Activated naive CD4-positive, alpha-beta T cell treated with anti-CD3 and anti-CD28 coated beads for 36 hours (primary cell): ENCODE measurements around the gene FGF21. TPM values are rescaled to one million over a fixed set of nuclear protein-coding genes. Genes with fewer than 3 reads are reported as not detected.
"Not testable (repeated sequence)": the region's sequence is repeated elsewhere in the genome, so short reads cannot be mapped to it uniquely, and the experiment has no call there.

Experiments used
- CTCF ChIA-PET: fragments of 350-600 bp; sonication (Branson Sonifier 250); formaldehyde crosslinking; loops from one replicate; lab custom pipeline; 2021; ENCODE audit warnings: antibody characterized with exemption; lab: Charles Lee
- DNase-seq: peaks from one replicate; pipeline ENCODE4 v3.0.0-alpha.2; 2020
- H3K27ac Mint-ChIP-seq: one replicate; pipeline ENCODE4 v1.8.0; 2021; ENCODE audit warnings: mild to moderate bottlenecking, mixed read lengths
- H3K27me3 Mint-ChIP-seq: one replicate; pipeline ENCODE4 v1.8.0; 2021; ENCODE audit warnings: low read depth, mixed read lengths
- H3K36me3 Mint-ChIP-seq: one replicate; pipeline ENCODE4 v1.8.0; 2021; ENCODE audit warnings: low read depth, mixed read lengths
- H3K4me1 Mint-ChIP-seq: one replicate; pipeline ENCODE4 v1.8.0; 2021; ENCODE audit warnings: low read depth, mixed read lengths
- H3K4me3 Mint-ChIP-seq: one replicate; pipeline ENCODE4 v1.8.0; 2021; ENCODE audit warnings: mild to moderate bottlenecking, moderate library complexity, mixed read lengths
- H3K9me3 Mint-ChIP-seq: one replicate; pipeline ENCODE4 v1.8.0; 2021; ENCODE audit warnings: mixed read lengths
- intact Hi-C: fragments of 100-400 bp; cut with micrococcal nuclease; formaldehyde crosslinking; loops from one replicate; pipeline ENCODE4 v1.15.1; 2023
- total RNA-seq, 2 experiments: library from RNA; stranded (reverse); gene quantifications; one replicate each; pipeline ENCODE4 v1.2.3, GENCODE V29; 2021

The FGF21 gene
- total RNA-seq = not detected

DNA sequence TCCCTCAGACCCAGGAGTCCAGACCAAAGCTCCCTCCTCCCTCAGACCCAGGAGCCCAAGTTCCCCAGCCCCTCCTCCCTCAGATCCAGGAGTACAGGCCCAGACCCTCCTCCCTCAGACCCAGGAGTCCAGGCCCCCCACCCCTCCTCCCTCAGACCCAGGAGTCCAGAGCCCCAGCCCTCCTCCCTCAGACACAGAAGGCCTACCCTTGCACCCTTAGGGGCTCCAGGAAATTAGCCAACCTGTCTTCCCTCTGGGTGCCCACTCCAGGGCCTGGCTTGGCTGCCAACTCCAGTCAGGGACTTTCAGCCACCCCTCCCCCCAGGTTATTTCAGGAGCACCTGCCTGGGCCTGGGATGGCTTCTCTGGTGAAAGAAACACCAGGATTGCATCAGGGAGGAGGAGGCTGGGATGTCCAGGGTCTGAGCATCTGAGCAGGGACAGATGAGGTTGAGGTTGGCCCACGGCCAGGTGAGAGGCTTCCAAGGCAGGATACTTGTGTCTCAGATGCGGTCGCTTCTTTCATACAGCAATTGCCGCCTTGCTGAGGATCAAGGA lies at the start of gene FGF21:
Gene FGF21, plus strand, starts transcription at position 441 of the 558 bp plus-strand sequence. CDS start 713 bp downstream, outside the sequence.
- CTCF ChIA-PET = interaction anchor here (0.7 kb wide), 1 partner anchor 40 kb away, joined by 3 read pairs; no protein-coding TSS in a partner anchor
- H3K36me3 Mint-ChIP-seq = no peaks in the 10 kb centered on the region
- intact Hi-C loops = no loop called here
- no peaks in the 10 kb centered on the region for H3K9me3 Mint-ChIP-seq
- H3K27me3 Mint-ChIP-seq = peaks cover 22% of the 10 kb centered on the region
- H3K4me3 Mint-ChIP-seq = no peak within 1 kb of the TSS
- H3K27ac Mint-ChIP-seq = no peak within 1 kb of the TSS
- H3K4me1 Mint-ChIP-seq = peaks cover 15% of the 10 kb centered on the region
- DNase-seq = no peak

- CTCF ChIA-PET = no interaction called here
- H3K27ac Mint-ChIP-seq = no peak overlapping the region
- peaks cover 4% of the 10 kb centered on the region for H3K4me1 Mint-ChIP-seq
- no peaks in the 10 kb centered on the region for H3K27me3 Mint-ChIP-seq
- intact Hi-C loops = no loop called here
- peaks cover 8% of the 10 kb centered on the region for H3K36me3 Mint-ChIP-seq
- H3K4me3 Mint-ChIP-seq = no peak overlapping the region
- H3K9me3 Mint-ChIP-seq = peaks cover 4% of the 10 kb centered on the region
- no peak for DNase-seq
Measured at GRCh38 chr19:48708471-48708870, 46.9 kb upstream of the FGF21 start.

GRCh38 chr19:48711106-48711662 lies 44.1 kb upstream of the FGF21 start:
- Mint-ChIP-seq H3K36me3 (peaks cover 3% of the 10 kb centered on the region), H3K9me3 (peaks cover 4% of the 10 kb centered on the region), H3K4me3 (no peak overlapping the region), H3K27me3 (no peaks in the 10 kb centered on the region), H3K4me1 (peaks cover 11% of the 10 kb centered on the region), H3K27ac (no peak overlapping the region)
- CTCF ChIA-PET = no interaction called here
- intact Hi-C loops = no loop called here
- no peak for DNase-seq

DNA sequence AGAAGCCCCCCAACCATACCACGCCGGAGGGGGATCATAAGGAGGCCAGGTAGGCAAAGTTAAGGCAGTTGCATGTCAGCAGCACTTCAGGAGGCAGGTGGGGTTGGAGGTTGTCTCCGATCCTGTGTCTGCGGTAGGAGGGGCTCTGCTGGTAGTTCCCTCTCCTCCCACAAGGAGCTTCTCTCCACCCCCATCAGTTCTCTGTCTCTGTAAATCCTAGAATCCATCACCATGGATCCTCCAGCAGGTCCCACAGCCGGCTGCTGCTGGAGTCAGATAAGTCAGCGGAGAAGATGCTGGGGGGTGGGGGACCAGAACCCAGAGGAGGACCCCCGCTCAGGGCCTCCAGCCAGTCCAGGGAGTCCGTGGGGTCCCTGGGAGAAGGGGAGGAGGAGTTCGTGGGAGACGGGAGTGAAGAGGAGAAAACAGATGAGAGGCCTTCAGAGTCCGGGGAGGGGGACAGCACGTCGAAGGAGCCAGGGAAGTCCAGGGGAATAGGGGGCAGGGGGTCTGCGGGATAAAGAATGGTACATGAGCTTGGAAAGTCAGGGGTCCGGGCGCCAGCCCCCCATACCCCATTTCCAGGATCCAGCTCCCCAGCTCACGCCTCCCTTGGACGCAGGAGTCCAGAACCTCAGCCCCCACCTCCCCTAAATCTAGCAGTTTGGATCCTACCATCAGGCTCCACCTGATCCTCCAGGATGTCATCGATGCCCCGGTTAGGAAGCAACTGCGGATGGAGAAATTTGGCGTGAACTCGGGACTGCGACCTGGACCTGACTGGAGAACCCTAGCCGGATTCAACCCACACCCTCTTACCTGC lies 42.1 kb upstream of the FGF21 start:
- DNase-seq = no peak
- no peak overlapping the region for H3K27ac Mint-ChIP-seq
- H3K4me3 Mint-ChIP-seq = peak overlapping the region; percentile 86
- intact Hi-C loops = no loop called here
- H3K36me3 Mint-ChIP-seq = peaks cover 3% of the 10 kb centered on the region
- peaks cover 4% of the 10 kb centered on the region for H3K9me3 Mint-ChIP-seq
- H3K27me3 Mint-ChIP-seq = no peaks in the 10 kb centered on the region
- CTCF ChIA-PET = interaction anchor here (1.0 to 2.9 kb wide), 3 partner anchors 32 to 129 kb away, joined by 3 to 13 read pairs (median 5); no protein-coding TSS in a partner anchor
- H3K4me1 Mint-ChIP-seq = peaks cover 11% of the 10 kb centered on the region

DNA sequence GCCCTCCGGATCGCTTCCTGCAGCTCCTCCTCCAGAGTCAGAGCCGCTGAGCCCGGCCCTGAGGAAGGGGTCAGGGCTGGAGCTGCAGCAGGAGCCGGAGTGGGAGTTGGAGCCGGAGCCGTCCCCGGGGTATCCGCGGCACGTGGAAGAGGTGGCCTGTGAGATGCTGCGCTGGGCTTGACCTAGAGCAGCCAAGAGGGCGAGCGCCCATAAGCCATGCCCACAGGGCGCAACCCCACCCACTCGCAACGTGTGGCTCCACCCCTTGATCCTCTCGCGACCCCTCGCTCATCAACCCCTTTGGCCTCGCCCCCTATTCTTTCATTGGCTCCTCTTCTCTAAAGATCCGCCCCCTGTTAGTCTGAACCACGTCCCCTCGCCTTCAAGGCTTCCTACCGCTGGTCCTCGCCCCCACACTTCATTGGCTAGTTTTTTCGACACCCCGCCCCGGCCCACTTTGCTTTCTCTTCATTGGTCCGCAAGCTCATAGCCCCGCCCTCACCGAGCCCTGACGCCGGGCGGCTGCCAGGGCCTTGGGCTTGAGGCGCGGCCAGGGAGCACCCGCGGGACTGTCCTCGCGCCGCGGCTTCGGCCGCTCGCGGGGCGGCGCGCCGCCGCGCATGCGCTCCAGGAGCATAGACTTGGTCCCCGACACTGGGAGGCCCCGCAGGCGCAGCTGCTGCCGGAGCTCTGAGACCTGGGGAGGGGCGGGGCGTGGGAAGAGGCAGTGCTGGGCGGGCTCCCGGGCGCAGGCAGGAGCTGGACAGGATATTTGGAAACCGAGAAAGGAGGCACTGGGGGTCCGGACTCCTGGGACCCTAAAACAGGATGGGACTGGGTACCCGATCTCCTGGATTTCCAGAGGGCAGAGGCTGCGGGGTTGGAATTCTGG lies 41.2 kb upstream of the FGF21 start:
- Mint-ChIP-seq H3K27ac (peak overlapping the region; percentile 58), H3K36me3 (peaks cover 3% of the 10 kb centered on the region), H3K27me3 (no peaks in the 10 kb centered on the region), H3K4me1 (peaks cover 11% of the 10 kb centered on the region), H3K9me3 (peaks cover 4% of the 10 kb centered on the region), H3K4me3 (peak overlapping the region; percentile 86)
- peak; percentile 99 for DNase-seq
- intact Hi-C loops = loop anchor here (1.0 to 2.0 kb wide), 7 partner anchors 24 to 279 kb away; partner anchors contain the start of genes CA11, CYTH2, DBP and GYS1
- CTCF ChIA-PET = interaction anchor here (0.6 to 2.9 kb wide), 3 partner anchors 39 to 128 kb away, joined by 3 to 13 read pairs (median 5); no protein-coding TSS in a partner anchor

DNA sequence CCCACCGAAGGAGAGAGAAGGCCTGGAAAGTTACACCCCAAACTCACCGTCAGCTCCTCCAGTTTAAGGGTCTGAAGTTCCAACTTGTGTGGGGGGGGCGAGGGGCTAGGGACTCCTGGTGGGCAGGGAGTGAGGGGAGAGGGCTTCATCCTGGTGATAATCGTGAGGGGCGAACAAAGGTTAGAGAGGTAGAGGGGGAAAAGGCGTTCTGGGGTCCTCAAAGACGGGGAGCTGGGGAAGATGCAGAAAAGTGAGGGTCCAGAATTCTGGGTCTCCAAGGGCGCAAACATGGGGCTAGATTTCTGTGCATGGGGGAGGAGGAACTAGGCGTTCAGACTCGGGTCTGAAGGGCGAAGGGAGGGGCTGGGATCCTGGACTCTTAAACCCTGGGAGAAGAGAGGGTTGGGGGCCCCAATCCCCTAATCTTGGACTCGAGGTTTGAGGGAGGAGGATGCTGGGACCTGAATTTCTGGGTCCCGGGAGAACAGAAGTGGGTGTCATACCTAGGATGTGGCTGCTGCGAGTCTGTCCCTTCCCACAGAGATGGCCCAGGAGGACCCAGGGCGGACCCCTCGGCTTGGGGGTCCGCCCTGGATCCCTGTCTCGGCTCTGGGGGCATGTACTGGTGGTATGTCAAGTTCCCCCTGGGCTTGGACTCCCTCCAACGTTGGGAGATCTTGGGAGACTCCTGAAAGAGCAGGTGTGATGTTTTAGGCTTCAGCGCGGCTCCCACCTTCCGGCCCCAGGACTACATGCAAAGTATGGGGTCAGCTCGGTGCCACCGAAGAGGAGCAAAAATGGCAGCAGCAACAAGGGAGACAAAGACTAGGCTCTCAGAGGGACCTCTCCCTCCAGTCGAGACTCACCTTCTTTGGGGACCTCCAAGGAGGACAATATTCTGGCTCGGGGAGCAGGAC lies 40.3 kb upstream of the FGF21 start:
- Mint-ChIP-seq H3K27me3 (no peaks in the 10 kb centered on the region), H3K9me3 (peaks cover 4% of the 10 kb centered on the region), H3K27ac (peak overlapping the region; percentile 58), H3K36me3 (peaks cover 3% of the 10 kb centered on the region), H3K4me1 (peaks cover 11% of the 10 kb centered on the region), H3K4me3 (peak overlapping the region; percentile 86)
- no peak for DNase-seq
- intact Hi-C loops = loop anchor here (1.0 to 2.0 kb wide), 7 partner anchors 23 to 278 kb away; partner anchors contain the start of genes CA11, CYTH2, DBP and GYS1
- CTCF ChIA-PET = interaction anchor here (0.5 to 2.9 kb wide), 2 partner anchors 40 to 1552 kb away, joined by 3 to 13 read pairs; no protein-coding TSS in a partner anchor

GRCh38 chr19:48715681-48716171 lies 39.6 kb upstream of the FGF21 start:
- Mint-ChIP-seq H3K27ac (no peak overlapping the region), H3K27me3 (no peaks in the 10 kb centered on the region), H3K36me3 (peaks cover 3% of the 10 kb centered on the region), H3K9me3 (peaks cover 4% of the 10 kb centered on the region), H3K4me3 (peak overlapping the region; percentile 86), H3K4me1 (peaks cover 14% of the 10 kb centered on the region)
- intact Hi-C loops = loop anchor here (2.0 kb wide), 2 partner anchors 69 to 79 kb away; partner anchors contain the start of genes CA11 and DBP
- CTCF ChIA-PET = interaction anchor here (0.9 to 1.7 kb wide), 2 partner anchors 70 to 127 kb away, joined by 3 to 4 read pairs; partner anchors contain the start of gene CA11
- no peak for DNase-seq

DNA sequence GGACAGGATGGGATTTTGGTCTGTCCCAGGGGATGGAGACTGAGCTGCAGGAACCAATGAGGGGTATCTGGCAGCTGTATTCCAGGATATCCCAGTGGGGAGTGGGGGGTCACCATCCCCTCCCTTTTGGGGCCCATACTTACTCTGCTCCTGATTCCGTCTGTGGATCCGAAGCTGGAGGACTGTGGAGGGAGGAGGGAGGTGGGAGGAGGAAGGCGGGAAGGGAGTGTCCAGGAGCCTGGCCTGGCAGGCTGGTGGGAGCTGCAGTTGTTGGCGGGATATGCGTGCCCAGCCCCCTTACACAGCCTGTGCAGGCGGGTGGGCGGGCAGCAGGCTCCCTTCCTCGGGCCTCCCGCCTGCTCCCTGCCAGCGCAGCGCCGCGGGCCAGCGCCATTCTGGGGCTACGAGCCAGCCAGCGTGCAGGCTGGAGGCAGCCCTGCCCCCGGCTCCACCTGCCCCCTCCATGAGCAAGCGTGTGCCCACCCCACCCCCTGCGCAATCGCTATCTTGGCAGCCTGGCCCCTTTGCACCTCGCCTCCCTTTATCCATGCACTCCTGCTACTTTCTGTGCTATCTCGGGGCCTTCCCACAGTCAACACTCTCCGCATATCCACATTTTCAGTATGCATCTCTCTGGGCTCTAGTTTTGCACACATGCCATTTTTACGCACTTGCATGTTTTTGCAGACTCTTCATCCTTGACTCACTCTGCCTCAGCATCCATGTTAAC lies 38.6 kb upstream of the FGF21 start:
- DNase-seq = no peak
- Mint-ChIP-seq H3K36me3 (no peaks in the 10 kb centered on the region), H3K27me3 (no peaks in the 10 kb centered on the region), H3K4me1 (peaks cover 16% of the 10 kb centered on the region), H3K27ac (no peak overlapping the region), H3K4me3 (no peak overlapping the region), H3K9me3 (no peaks in the 10 kb centered on the region)
- CTCF ChIA-PET = interaction anchor here (0.9 to 1.7 kb wide), 2 partner anchors 71 to 126 kb away, joined by 3 to 4 read pairs; partner anchors contain the start of gene CA11
- intact Hi-C loops = no loop called here

GRCh38 chr19:48718106-48718505 lies 37.2 kb upstream of the FGF21 start:
- H3K27ac Mint-ChIP-seq, H3K36me3 Mint-ChIP-seq, DNase-seq, intact Hi-C loops, H3K27me3 Mint-ChIP-seq, H3K9me3 Mint-ChIP-seq, H3K4me3 Mint-ChIP-seq: not testable (repeated sequence)
- CTCF ChIA-PET = interaction anchor here (0.6 kb wide), 1 partner anchor 277 kb away, joined by 5 read pairs; no protein-coding TSS in a partner anchor
- H3K4me1 Mint-ChIP-seq = peaks cover 18% of the 10 kb centered on the region

DNA sequence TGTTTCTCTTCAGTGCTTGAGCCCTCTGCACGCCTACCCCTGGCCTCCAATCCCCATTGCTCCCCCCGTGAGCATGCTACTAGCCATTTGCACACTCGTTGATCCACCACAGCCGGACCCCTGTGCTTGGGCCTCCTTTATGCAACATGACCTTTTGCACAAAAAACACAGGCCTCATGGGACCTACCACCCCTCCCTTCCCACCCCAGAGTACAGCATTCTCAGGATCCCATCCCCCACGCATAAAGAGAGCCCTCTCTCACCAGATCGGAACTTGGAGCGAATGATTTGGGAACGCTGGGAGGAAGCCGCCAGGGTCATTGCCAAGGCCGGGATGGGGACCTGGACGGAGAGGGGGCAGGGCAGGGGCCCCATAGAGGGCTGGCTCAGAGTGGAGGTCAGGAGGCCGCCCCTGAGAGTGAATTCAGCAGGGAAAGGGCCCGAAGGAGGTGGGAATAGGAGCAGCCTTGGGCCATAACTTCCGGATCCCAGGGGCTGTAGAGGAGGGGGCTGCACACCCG lies 36.6 kb upstream of the FGF21 start:
- Mint-ChIP-seq H3K27me3 (no peaks in the 10 kb centered on the region), H3K9me3 (no peaks in the 10 kb centered on the region), H3K4me3 (no peak overlapping the region), H3K4me1 (peaks cover 15% of the 10 kb centered on the region), H3K36me3 (no peaks in the 10 kb centered on the region), H3K27ac (no peak overlapping the region)
- no peak for DNase-seq
- CTCF ChIA-PET = interaction anchor here (0.6 kb wide), 1 partner anchor 276 kb away, joined by 5 read pairs; no protein-coding TSS in a partner anchor
- intact Hi-C loops = no loop called here
